GM12878 (cell line): ENCODE results near the gene DCAF12. TPM values are rescaled to one million over a fixed set of nuclear protein-coding genes. Genes with fewer than 3 reads are reported as not detected.

Source experiments
- BACH1 ChIP-seq: fragments of 450-650 bp; IDR thresholded peaks from 2 replicates; pipeline ENCODE4 v1.6.1; 2017; ENCODE audit warnings: mild to moderate bottlenecking, borderline replicate concordance
- CBX3 ChIP-seq: fragments of 200-600 bp; sonication (generic); IDR thresholded peaks from 2 replicates; pipeline ENCODE4 v1.6.1; 2016; ENCODE audit warnings: low read depth, borderline replicate concordance
- CBX5 ChIP-seq: sonication (generic); IDR thresholded peaks from 2 replicates; pipeline ENCODE4 v1.6.1; 2016; ENCODE audit warnings: low read depth, moderate library complexity, mild to moderate bottlenecking, inconsistent platforms
- GATAD2B ChIP-seq: fragments of 450-650 bp; conservative IDR thresholded peaks from 2 replicates; pipeline ENCODE4 v1.6.1; 2017; ENCODE audit warnings: low read depth, mild to moderate bottlenecking, moderate library complexity
- HDAC2 ChIP-seq: fragments of 200-600 bp; sonication (generic); IDR thresholded peaks from 2 replicates; pipeline ENCODE4 v1.6.1; 2017
- IKZF1 ChIP-seq: fragments of 450-650 bp; conservative IDR thresholded peaks from 2 replicates; pipeline ENCODE4 v1.6.1; 2017; ENCODE audit warnings: antibody characterized with exemption, mild to moderate bottlenecking
- KLF5 ChIP-seq: fragments of 450-650 bp; IDR thresholded peaks from 2 replicates; pipeline ENCODE4 v1.6.1; 2014; ENCODE audit warnings: mild to moderate bottlenecking; ENCODE audit not compliant: partially characterized antibody
- MAX ChIP-seq: IDR thresholded peaks from 2 replicates; pipeline ENCODE4 v1.6.1; 2012; ENCODE audit warnings: low read depth, low read length, improper control_type of control experiment
- NFIC ChIP-seq: IDR thresholded peaks from 2 replicates; pipeline ENCODE4 v1.6.1; 2012; ENCODE audit warnings: low read depth, mild to moderate bottlenecking, inconsistent platforms, low read length, moderate library complexity
- NFXL1 ChIP-seq: fragments of 450-650 bp; IDR thresholded peaks from 2 replicates; pipeline ENCODE4 v1.6.1; 2017; ENCODE audit warnings: antibody characterized with exemption, mild to moderate bottlenecking, borderline replicate concordance
- PAX5 ChIP-seq: IDR thresholded peaks from 2 replicates; pipeline ENCODE4 v1.6.1; 2011; ENCODE audit warnings: low read depth, low read length, borderline replicate concordance
- PKNOX1 ChIP-seq: fragments of 450-650 bp; IDR thresholded peaks from 2 replicates; pipeline ENCODE4 v1.6.1; 2016; ENCODE audit warnings: mild to moderate bottlenecking
- SIX5 ChIP-seq: IDR thresholded peaks from 2 replicates; pipeline ENCODE4 v1.6.1; 2011; ENCODE audit warnings: mild to moderate bottlenecking, low read depth, low read length, moderate library complexity; ENCODE audit not compliant: severe bottlenecking
- SMAD1 ChIP-seq: fragments of 450-650 bp; IDR thresholded peaks from 2 replicates; pipeline ENCODE4 v1.6.1; 2018; ENCODE audit warnings: mild to moderate bottlenecking, low read depth; ENCODE audit not compliant: partially characterized antibody
- SMAD5 ChIP-seq: IDR thresholded peaks from 2 replicates; pipeline ENCODE4 v1.6.1; 2016; ENCODE audit warnings: antibody characterized with exemption, low read depth
- ZBTB4 ChIP-seq: fragments of 450-650 bp; formaldehyde crosslinking; IDR thresholded peaks from 2 replicates; pipeline ENCODE4 v1.4.0; 2022; ENCODE audit warnings: mild to moderate bottlenecking, moderate library complexity
- ZNF217 ChIP-seq: fragments of 450-650 bp; IDR thresholded peaks from 2 replicates; pipeline ENCODE4 v1.6.1; 2017; ENCODE audit warnings: antibody characterized with exemption, mild to moderate bottlenecking
- polyA plus RNA-seq, 11 experiments: library from polyadenylated mRNA; depleted of rRNA in 4 of 11; unstranded in 6 of 11; stranded (reverse) in 5 of 11; fragments of >200 nt; fragmentation: Nextera tagmentation in 4 of 11; fragmentation: Illumina TruSeq in 1 of 11; extraction: Ambion mirVana in 4 of 11; extraction: Trizol in 1 of 11; gene quantifications; 1 replicate in 1 of 11; 2 replicates in 10 of 11; pipeline versions ENCODE4 v1.2.1 to v1.2.3, GENCODE V29; 2011 to 2016; ENCODE audit warnings: inconsistent platforms in 2 of 11, missing spikeins in 2 of 11, low read depth in 1 of 11
- total RNA-seq, 4 experiments: library from RNA; depleted of rRNA in 3 of 4; stranded (reverse); fragments of >200 nt in 3 of 4; fragmentation: Illumina TruSeq in 1 of 4; extraction: Trizol in 1 of 4; gene quantifications; 2 replicates each; pipeline versions ENCODE4 v1.2.1 to v1.2.3, GENCODE V29; 2013 to 2021
- TF ChIP-seq, protein P1 (sequence below): IDR thresholded peaks from 2 replicates; pipeline ENCODE4 v1.6.1; 2012; ENCODE audit warnings: low read depth, low read length, improper control_type of control experiment
- TF ChIP-seq, protein P2 (sequence below): IDR thresholded peaks from 2 replicates; pipeline ENCODE4 v1.6.1; 2011; ENCODE audit warnings: borderline replicate concordance, low read depth, mild to moderate bottlenecking, moderate library complexity, mixed read lengths, low read length; ENCODE audit not compliant: insufficient read depth; ENCODE audit errors: extremely low read length
- TF ChIP-seq, protein P3 (sequence below): fragments of 450-650 bp; IDR thresholded peaks from 2 replicates; pipeline ENCODE4 v1.6.1; 2018; ENCODE audit warnings: mild to moderate bottlenecking, low read depth, moderate library complexity; ENCODE audit not compliant: partially characterized antibody

DCAF12 gene
- total and polyA plus RNA-seq, 10 of the 15 experiments (the other 5 are each of a cell fraction or from before 2014, with no cell fraction given): 11.7 to 57.6 (median 34.6) TPM

GRCh38 chr9:34126207-34127034 lies at the start of gene DCAF12 (continued):
- TF ChIP-seq GATAD2B (0 out of 2 replicates have a peak, but pooled peaks have one; percentile 29), SMAD5 (peak; percentile 76; the same call in 1 of the 2 replicates), HDAC2 (no peak), NFXL1 (no peak), PAX5 (no peak; the same call in 1 of the 2 replicates), SIX5 (no peak), BACH1 (no peak), KLF5 (no peak), NFIC (no peak), IKZF1 (peak; percentile 99), SMAD1 (no peak), CBX5 (no peak), ZNF217 (no peak), MAX (no peak), ZBTB4 (no peak), PKNOX1 (peak; percentile 33; the same call in 1 of the 2 replicates), CBX3 (no peak)
- TF ChIP-seq, protein P1, sequence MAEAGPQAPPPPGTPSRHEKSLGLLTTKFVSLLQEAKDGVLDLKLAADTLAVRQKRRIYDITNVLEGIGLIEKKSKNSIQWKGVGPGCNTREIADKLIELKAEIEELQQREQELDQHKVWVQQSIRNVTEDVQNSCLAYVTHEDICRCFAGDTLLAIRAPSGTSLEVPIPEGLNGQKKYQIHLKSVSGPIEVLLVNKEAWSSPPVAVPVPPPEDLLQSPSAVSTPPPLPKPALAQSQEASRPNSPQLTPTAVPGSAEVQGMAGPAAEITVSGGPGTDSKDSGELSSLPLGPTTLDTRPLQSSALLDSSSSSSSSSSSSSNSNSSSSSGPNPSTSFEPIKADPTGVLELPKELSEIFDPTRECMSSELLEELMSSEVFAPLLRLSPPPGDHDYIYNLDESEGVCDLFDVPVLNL: no peak; the same call in 1 of the 2 replicates
- TF ChIP-seq, protein P2, sequence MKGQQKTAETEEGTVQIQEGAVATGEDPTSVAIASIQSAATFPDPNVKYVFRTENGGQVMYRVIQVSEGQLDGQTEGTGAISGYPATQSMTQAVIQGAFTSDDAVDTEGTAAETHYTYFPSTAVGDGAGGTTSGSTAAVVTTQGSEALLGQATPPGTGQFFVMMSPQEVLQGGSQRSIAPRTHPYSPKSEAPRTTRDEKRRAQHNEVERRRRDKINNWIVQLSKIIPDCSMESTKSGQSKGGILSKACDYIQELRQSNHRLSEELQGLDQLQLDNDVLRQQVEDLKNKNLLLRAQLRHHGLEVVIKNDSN: no peak
- TF ChIP-seq, protein P3, sequence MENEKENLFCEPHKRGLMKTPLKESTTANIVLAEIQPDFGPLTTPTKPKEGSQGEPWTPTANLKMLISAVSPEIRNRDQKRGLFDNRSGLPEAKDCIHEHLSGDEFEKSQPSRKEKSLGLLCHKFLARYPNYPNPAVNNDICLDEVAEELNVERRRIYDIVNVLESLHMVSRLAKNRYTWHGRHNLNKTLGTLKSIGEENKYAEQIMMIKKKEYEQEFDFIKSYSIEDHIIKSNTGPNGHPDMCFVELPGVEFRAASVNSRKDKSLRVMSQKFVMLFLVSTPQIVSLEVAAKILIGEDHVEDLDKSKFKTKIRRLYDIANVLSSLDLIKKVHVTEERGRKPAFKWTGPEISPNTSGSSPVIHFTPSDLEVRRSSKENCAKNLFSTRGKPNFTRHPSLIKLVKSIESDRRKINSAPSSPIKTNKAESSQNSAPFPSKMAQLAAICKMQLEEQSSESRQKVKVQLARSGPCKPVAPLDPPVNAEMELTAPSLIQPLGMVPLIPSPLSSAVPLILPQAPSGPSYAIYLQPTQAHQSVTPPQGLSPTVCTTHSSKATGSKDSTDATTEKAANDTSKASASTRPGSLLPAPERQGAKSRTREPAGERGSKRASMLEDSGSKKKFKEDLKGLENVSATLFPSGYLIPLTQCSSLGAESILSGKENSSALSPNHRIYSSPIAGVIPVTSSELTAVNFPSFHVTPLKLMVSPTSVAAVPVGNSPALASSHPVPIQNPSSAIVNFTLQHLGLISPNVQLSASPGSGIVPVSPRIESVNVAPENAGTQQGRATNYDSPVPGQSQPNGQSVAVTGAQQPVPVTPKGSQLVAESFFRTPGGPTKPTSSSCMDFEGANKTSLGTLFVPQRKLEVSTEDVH: no peak
